Naive thymus-derived CD4-positive, alpha-beta T cell (primary cell): ENCODE measurements around the gene STPG2. TPM values are rescaled to one million over a fixed set of nuclear protein-coding genes. Genes with fewer than 3 reads are reported as not detected.
"Not testable (repeated sequence)": the region's sequence is repeated elsewhere in the genome, so short reads cannot be mapped to it uniquely, and the experiment has no call there.

ENCODE experiments used
- ATAC-seq: fragments of 150-1000 bp; cut with Tn5 transposase; 2 replicates; pipeline ENCODE4 v1.10.0; 2021; ENCODE audit warnings: mild to moderate bottlenecking, moderate library complexity
- CTCF ChIA-PET: fragments of 350-600 bp; sonication (Branson Sonifier 250); formaldehyde crosslinking; loops from one replicate; lab custom pipeline; 2021; ENCODE audit warnings: antibody characterized with exemption; lab: Charles Lee
- POLR2A ChIA-PET: fragments of 350-600 bp; sonication (Branson Sonifier 250); formaldehyde crosslinking; loops from one replicate; lab custom pipeline; 2021; ENCODE audit warnings: antibody characterized with exemption, inconsistent platforms; lab: Charles Lee
- DNase-seq, 9 donors: peaks; one replicate each; pipeline versions ENCODE4 v3.0.0 to v3.0.0-alpha.2; 2020 to 2022; ENCODE audit warnings: mixed read lengths in 1 of 9
- H3K27ac ChIP-seq: one replicate; pipeline ENCODE4 v1.7.0; 2013; ENCODE audit warnings: mild to moderate bottlenecking, low read depth, low read length, moderate library complexity
- H3K27me3 ChIP-seq, 2 donors: one replicate each; pipeline ENCODE4 v1.7.0; 2013; ENCODE audit warnings: low read length in 2 of 2, mild to moderate bottlenecking in 2 of 2, moderate library complexity in 2 of 2; ENCODE audit not compliant: control insufficient read depth in 2 of 2, insufficient read depth in 2 of 2
- H3K36me3 ChIP-seq, 3 experiments: 1 replicate in 2 of 3; 2 replicates in 1 of 3; pipeline ENCODE4 v1.7.0; 2013; ENCODE audit warnings: low read length in 3 of 3, mild to moderate bottlenecking in 3 of 3, moderate library complexity in 1 of 3; ENCODE audit not compliant: insufficient read depth in 3 of 3, control insufficient read depth in 2 of 3
- H3K4me1 ChIP-seq, 2 donors: one replicate each; pipeline ENCODE4 v1.7.0; 2013; ENCODE audit warnings: low read length in 2 of 2, mild to moderate bottlenecking in 2 of 2, moderate library complexity in 1 of 2; ENCODE audit not compliant: control insufficient read depth in 2 of 2, insufficient read depth in 2 of 2
- H3K4me3 ChIP-seq: 2 replicates; pipeline ENCODE4 v1.7.0; 2013; ENCODE audit warnings: mild to moderate bottlenecking, low read length
- H3K9me3 ChIP-seq, 3 experiments: 1 replicate in 2 of 3; 2 replicates in 1 of 3; pipeline ENCODE4 v1.7.0; 2013; ENCODE audit warnings: low read length in 3 of 3; ENCODE audit not compliant: control insufficient read depth in 2 of 3
- H3K27ac Mint-ChIP-seq, 9 donors: one replicate each; pipeline ENCODE4 v1.8.0; 2020 to 2022; ENCODE audit warnings: mixed read lengths in 9 of 9, mild to moderate bottlenecking in 8 of 9, moderate library complexity in 5 of 9, inconsistent platforms in 2 of 9
- H3K27me3 Mint-ChIP-seq, 5 donors: one replicate each; pipeline ENCODE4 v1.8.0; 2021 to 2022; ENCODE audit warnings: mixed read lengths in 5 of 5, mild to moderate bottlenecking in 1 of 5
- H3K36me3 Mint-ChIP-seq, 5 donors: one replicate each; pipeline ENCODE4 v1.8.0; 2020 to 2022; ENCODE audit warnings: mixed read lengths in 5 of 5, mild to moderate bottlenecking in 3 of 5, inconsistent platforms in 1 of 5
- H3K4me1 Mint-ChIP-seq, 7 donors: one replicate each; pipeline ENCODE4 v1.8.0; 2020 to 2022; ENCODE audit warnings: mixed read lengths in 7 of 7, mild to moderate bottlenecking in 3 of 7, inconsistent platforms in 1 of 7
- H3K4me3 Mint-ChIP-seq, 10 donors: one replicate each; pipeline ENCODE4 v1.8.0; 2020 to 2022; ENCODE audit warnings: mild to moderate bottlenecking in 10 of 10, mixed read lengths in 10 of 10, moderate library complexity in 6 of 10, inconsistent platforms in 2 of 10
- H3K9me3 Mint-ChIP-seq, 11 donors: one replicate each; pipeline ENCODE4 v1.8.0; 2020 to 2022; ENCODE audit warnings: mixed read lengths in 11 of 11, mild to moderate bottlenecking in 4 of 11, inconsistent platforms in 1 of 11, moderate library complexity in 1 of 11
- intact Hi-C, 2 donors: fragments of 100-400 bp; cut with micrococcal nuclease; formaldehyde crosslinking; loops; one replicate each; pipeline ENCODE4 v1.15.1; 2023
- polyA plus RNA-seq, 2 donors: library from polyadenylated mRNA; unstranded; fragments of 300-500 nt; fragmentation: Illumina TruSeq; gene quantifications; one replicate each; pipeline ENCODE4 v1.2.3, GENCODE V29; 2021
- total RNA-seq, 6 experiments: library from RNA in 5 of 6; stranded (reverse) in 5 of 6; gene quantifications; 1 replicate in 5 of 6; 2 replicates in 1 of 6; pipeline ENCODE4 v1.2.3 and lab custom pipeline; 2021 to 2026

STPG2 gene
- total and polyA plus RNA-seq, 7 experiments from 2014 or later = 0.19 to 0.47 (median 0.30) TPM; not detected in 3

DNA sequence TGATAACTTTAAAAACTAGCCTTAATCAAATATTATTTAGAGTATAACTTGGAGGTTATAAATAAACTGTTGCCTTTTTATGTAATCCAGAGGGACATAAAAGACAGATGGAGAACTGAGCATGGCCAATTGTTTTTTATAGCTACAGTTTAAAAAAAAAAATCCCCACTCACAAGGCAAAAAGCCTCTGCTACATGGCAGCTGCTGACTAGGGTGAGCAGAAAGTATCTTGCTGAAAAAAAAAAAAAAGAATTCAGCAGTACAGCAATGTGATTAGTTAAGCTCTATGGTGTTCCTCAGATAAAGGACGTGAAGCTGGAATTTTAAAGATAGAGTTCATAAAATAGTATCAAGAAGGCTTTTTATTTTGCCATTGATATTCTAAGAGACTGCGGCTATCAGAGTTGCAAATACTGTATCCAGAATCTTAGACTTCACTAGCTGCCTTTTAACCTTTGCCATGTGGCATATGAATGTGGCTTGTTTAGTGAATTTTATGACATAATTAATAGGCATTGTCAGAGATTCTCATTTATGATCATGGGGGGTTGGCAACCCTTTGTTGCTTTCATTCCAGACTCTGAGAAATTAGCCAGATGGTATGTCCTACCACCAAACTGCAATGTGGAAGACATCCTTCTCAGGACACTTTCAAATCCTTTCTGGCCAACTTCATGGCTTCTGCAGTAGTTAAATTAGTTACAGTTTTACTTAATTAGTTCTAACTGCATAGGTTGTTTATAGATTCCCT is 498.0 kb downstream of the STPG2 start:
- DNase-seq (no peak), ATAC-seq (no peak)
- H3K36me3 Mint-ChIP-seq = no peaks in the 10 kb centered on the region
- Histone ChIP-seq H3K27me3 (no peaks in the 10 kb centered on the region), H3K4me1 (no peaks in the 10 kb centered on the region), H3K4me3 (no peak overlapping the region), H3K9me3 (no peaks in the 10 kb centered on the region), H3K27ac (no peak overlapping the region), H3K36me3 (no peaks in the 10 kb centered on the region)
- H3K27me3 Mint-ChIP-seq = no peaks in the 10 kb centered on the region
- peaks cover 0 to 6% (median 0%) of the 10 kb centered on the region in 11 donors for H3K9me3 Mint-ChIP-seq
- H3K4me1 Mint-ChIP-seq = no peaks in the 10 kb centered on the region
- POLR2A ChIA-PET = no interaction called here
- no peak overlapping the region for H3K27ac Mint-ChIP-seq
- no peak overlapping the region for H3K4me3 Mint-ChIP-seq
- CTCF ChIA-PET = interaction anchor here (0.6 kb wide), 1 partner anchor 105 kb away, joined by 3 read pairs; no protein-coding TSS in a partner anchor
- intact Hi-C loops = no loop called here

DNA sequence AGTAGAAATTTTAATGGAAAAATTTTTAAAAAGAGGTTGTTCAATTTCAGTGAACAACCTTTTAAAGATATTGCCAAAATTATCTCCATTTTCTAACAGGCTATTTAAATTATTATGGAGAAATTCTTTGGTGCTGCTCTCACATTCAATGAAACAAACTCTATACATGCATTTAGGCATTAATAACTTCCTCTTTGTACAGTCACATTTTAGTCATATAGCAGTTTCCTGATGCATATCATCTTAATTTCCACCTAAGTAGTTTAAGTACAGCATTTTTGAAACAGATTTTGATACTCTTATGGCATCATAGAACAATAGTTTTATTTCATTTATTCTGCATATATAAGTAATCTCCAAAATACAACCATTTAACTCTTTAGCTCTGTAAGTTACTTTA is 500.1 kb downstream of the STPG2 start:
- DNase-seq (no peak), ATAC-seq (no peak)
- H3K4me1 Mint-ChIP-seq = no peaks in the 10 kb centered on the region
- H3K27ac ChIP-seq = no peak overlapping the region
- H3K4me3 ChIP-seq = no peak overlapping the region
- H3K36me3 Mint-ChIP-seq = no peaks in the 10 kb centered on the region
- H3K27me3 Mint-ChIP-seq = no peaks in the 10 kb centered on the region
- H3K36me3 ChIP-seq = no peaks in the 10 kb centered on the region
- no peaks in the 10 kb centered on the region for H3K9me3 ChIP-seq
- intact Hi-C loops = no loop called here
- no peaks in the 10 kb centered on the region for H3K4me1 ChIP-seq
- peaks cover 0 to 6% (median 0%) of the 10 kb centered on the region in 11 donors for H3K9me3 Mint-ChIP-seq
- H3K4me3 Mint-ChIP-seq = no peak overlapping the region
- H3K27ac Mint-ChIP-seq = no peak overlapping the region
- no peaks in the 10 kb centered on the region for H3K27me3 ChIP-seq
- POLR2A ChIA-PET = no interaction called here
- CTCF ChIA-PET = no interaction called here

DNA sequence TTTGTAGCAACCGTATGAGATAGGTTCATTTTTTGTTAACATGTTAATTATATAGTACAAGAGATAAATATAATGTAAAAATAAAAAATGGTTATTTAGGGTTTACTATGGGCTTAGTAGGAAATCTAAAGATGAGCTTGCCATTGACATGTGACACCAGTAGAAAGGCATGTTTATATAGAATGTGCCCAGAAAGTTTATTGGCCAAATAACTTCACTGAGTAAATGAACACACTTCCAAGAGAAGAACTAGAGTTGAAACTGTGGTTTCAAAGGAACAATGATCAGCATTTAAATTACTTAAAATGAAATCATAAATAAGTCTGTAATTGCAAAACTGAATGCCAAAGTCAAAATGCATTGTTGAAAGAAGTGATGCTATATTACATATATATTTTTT is 503.3 kb downstream of the STPG2 start:
- Mint-ChIP-seq H3K27ac (no peak overlapping the region), H3K4me1 (no peaks in the 10 kb centered on the region), H3K4me3 (no peak overlapping the region), H3K27me3 (no peaks in the 10 kb centered on the region), H3K9me3 (peaks cover 0 to 4% (median 0%) of the 10 kb centered on the region in 11 donors), H3K36me3 (no peaks in the 10 kb centered on the region)
- Histone ChIP-seq H3K4me3 (no peak overlapping the region), H3K27me3 (no peaks in the 10 kb centered on the region), H3K27ac (no peak overlapping the region), H3K36me3 (no peaks in the 10 kb centered on the region), H3K4me1 (no peaks in the 10 kb centered on the region), H3K9me3 (no peaks in the 10 kb centered on the region)
- CTCF ChIA-PET = no interaction called here
- no peak for DNase-seq
- no peak for ATAC-seq
- intact Hi-C loops = no loop called here
- POLR2A ChIA-PET = no interaction called here

DNA sequence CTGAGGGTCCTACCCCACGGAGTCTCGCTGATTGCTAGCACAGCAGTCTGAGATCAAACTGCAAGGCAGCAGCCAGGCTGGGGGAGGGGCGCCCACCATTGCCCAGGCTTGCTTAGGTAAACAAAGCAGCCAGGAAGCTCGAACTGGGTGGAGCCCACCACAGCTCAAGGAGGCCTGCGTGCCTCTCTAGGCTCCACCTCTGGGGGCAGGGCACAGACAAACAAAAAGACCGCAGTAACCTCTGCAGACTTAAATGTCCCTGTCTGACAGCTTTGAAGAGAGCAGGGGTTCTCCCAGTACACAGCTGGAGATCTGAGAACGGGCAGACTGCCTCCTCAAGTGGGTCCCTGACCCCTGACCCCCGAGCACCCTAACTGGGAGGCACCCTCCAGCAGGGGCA is 509.4 kb downstream of the STPG2 start:
- H3K36me3 Mint-ChIP-seq, POLR2A ChIA-PET, H3K4me3 Mint-ChIP-seq, H3K27ac Mint-ChIP-seq, H3K27ac ChIP-seq, H3K4me3 ChIP-seq, H3K4me1 ChIP-seq, intact Hi-C loops, H3K36me3 ChIP-seq, H3K27me3 ChIP-seq, H3K9me3 ChIP-seq, CTCF ChIA-PET, ATAC-seq, H3K4me1 Mint-ChIP-seq, H3K27me3 Mint-ChIP-seq: not testable (repeated sequence)
- H3K9me3 Mint-ChIP-seq = peaks cover 0 to 12% (median 3%) of the 10 kb centered on the region in 11 donors
- peak in 1 of 9 donors; percentile 10 for DNase-seq

DNA sequence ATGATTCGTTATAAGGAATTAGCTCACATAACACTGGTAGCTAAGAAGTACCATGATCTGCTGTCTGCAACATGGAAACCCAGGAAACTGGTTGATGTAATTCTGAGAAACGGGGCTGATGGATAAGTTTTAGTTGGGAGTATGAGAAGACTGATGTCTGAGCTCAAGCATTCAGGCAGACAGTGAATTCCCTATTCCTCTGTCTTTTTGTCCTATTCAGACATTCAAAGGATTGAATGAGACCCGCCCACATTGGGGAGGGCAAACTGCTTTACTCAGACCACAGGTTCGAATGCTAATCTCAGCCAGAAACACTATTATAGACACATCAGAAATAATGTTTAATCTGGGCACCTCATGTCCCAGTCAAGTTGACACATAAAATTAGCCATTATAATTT is 515.5 kb downstream of the STPG2 start:
- Mint-ChIP-seq H3K36me3 (no peaks in the 10 kb centered on the region), H3K27ac (no peak overlapping the region), H3K4me1 (no peaks in the 10 kb centered on the region), H3K4me3 (no peak overlapping the region), H3K27me3 (no peaks in the 10 kb centered on the region), H3K9me3 (peaks cover 6 to 51% (median 12%) of the 10 kb centered on the region in 11 donors)
- DNase-seq (no peak), ATAC-seq (no peak)
- H3K4me3 ChIP-seq = no peak overlapping the region
- no peaks in the 10 kb centered on the region for H3K4me1 ChIP-seq
- no peak overlapping the region for H3K27ac ChIP-seq
- no peaks in the 10 kb centered on the region for H3K9me3 ChIP-seq
- ChIA-PET POLR2A (no interaction called here), CTCF (no interaction called here)
- intact Hi-C loops = no loop called here
- H3K36me3 ChIP-seq = no peaks in the 10 kb centered on the region
- H3K27me3 ChIP-seq = no peaks in the 10 kb centered on the region

DNA sequence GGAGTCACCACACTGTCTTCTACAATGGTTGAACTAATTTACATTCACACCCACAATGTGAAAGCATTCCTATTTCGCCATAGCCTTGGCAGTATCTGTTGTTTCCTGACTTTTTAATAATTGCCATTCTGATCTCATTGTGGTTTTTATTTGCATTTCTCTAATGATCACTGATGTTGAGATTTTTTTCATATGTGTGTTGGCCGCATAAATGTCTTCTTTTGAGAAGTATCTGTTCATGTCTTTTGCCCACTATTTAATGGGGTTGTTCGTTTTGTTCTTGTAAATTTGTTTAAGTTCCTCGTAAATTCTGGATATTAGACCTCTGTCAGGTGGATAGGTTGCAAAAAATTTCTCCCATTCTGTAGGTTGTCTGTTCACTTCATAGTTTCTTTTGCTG is 519.1 kb downstream of the STPG2 start:
- H3K27ac ChIP-seq = no peak overlapping the region
- intact Hi-C loops = no loop called here
- H3K4me3 Mint-ChIP-seq = no peak overlapping the region
- H3K4me3 ChIP-seq = no peak overlapping the region
- no peaks in the 10 kb centered on the region for H3K9me3 ChIP-seq
- no peaks in the 10 kb centered on the region for H3K27me3 Mint-ChIP-seq
- H3K27me3 ChIP-seq = no peaks in the 10 kb centered on the region
- no peak for ATAC-seq
- H3K36me3 Mint-ChIP-seq = no peaks in the 10 kb centered on the region
- POLR2A ChIA-PET = no interaction called here
- no peaks in the 10 kb centered on the region for H3K4me1 Mint-ChIP-seq
- H3K9me3 Mint-ChIP-seq = peaks cover 13 to 61% (median 20%) of the 10 kb centered on the region in 11 donors
- DNase-seq = no peak
- CTCF ChIA-PET = no interaction called here
- H3K4me1 ChIP-seq = no peaks in the 10 kb centered on the region
- H3K27ac Mint-ChIP-seq = no peak overlapping the region
- H3K36me3 ChIP-seq = no peaks in the 10 kb centered on the region

DNA sequence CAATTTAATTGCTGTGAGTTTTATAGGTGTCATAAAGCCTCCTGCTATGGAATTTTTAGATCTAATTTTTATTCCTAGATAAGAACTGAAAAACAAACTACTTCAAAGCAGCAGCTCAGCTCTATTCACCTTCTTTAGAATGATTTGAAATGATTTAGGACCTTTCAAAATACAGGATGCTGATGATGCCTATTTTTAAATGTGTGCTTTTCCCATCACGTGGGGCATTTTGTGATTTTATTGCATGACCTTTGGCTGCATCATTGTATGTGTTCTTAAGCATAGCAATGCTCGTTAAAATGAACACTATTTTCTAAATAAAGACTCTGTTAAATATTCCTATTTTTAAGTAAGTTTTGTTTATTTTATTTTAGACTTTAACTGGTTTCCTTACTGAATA is 537.3 kb downstream of the STPG2 start:
- H3K27ac ChIP-seq = no peak overlapping the region
- no peaks in the 10 kb centered on the region for H3K9me3 ChIP-seq
- H3K4me1 Mint-ChIP-seq = no peaks in the 10 kb centered on the region
- H3K36me3 Mint-ChIP-seq = no peaks in the 10 kb centered on the region
- no peak overlapping the region for H3K27ac Mint-ChIP-seq
- CTCF ChIA-PET = no interaction called here
- peaks cover 0 to 7% (median 4%) of the 10 kb centered on the region in 11 donors for H3K9me3 Mint-ChIP-seq
- ATAC-seq (no peak), DNase-seq (no peak)
- H3K4me3 Mint-ChIP-seq = no peak overlapping the region
- H3K27me3 ChIP-seq = no peaks in the 10 kb centered on the region
- POLR2A ChIA-PET = no interaction called here
- H3K27me3 Mint-ChIP-seq = no peaks in the 10 kb centered on the region
- H3K4me3 ChIP-seq = no peak overlapping the region
- intact Hi-C loops = no loop called here
- H3K4me1 ChIP-seq = no peaks in the 10 kb centered on the region
- no peaks in the 10 kb centered on the region for H3K36me3 ChIP-seq
